ENCODE data around the gene SYT17.

DNA sequence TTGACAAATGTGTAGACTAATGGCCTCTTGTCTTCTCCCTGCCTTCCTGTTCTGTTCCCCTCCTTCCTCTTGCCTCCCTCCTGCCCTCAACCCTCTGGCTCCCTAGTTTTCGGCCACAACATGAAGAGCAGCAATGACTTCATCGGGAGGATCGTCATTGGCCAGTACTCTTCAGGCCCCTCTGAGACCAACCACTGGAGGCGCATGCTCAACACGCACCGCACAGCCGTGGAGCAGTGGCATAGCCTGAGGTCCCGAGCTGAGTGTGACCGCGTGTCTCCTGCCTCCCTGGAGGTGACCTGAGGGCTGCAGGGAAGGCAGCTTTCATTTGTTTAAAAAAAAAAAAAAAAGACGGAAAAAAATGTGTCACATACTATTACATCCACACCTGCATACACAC is 98.7 kb downstream of the SYT17 start:
- TF ChIP-seq, protein P1, sequence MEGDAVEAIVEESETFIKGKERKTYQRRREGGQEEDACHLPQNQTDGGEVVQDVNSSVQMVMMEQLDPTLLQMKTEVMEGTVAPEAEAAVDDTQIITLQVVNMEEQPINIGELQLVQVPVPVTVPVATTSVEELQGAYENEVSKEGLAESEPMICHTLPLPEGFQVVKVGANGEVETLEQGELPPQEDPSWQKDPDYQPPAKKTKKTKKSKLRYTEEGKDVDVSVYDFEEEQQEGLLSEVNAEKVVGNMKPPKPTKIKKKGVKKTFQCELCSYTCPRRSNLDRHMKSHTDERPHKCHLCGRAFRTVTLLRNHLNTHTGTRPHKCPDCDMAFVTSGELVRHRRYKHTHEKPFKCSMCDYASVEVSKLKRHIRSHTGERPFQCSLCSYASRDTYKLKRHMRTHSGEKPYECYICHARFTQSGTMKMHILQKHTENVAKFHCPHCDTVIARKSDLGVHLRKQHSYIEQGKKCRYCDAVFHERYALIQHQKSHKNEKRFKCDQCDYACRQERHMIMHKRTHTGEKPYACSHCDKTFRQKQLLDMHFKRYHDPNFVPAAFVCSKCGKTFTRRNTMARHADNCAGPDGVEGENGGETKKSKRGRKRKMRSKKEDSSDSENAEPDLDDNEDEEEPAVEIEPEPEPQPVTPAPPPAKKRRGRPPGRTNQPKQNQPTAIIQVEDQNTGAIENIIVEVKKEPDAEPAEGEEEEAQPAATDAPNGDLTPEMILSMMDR (IDR thresholded peaks at IDR 0.05; ENCODE audit: low read depth, low read length, poor library complexity, severe bottlenecking) = no peak
- no peak for TF ChIP-seq EZH2phosphoT487 (IDR thresholded peaks at IDR 0.05; ENCODE audit: borderline replicate concordance, low read length)

All from DOHH2 (cell line).